H9 (cell line): ENCODE data around the gene HP1BP3. TPM values are rescaled to one million over a fixed set of nuclear protein-coding genes. Genes with fewer than 3 reads are reported as not detected.
A peak's percentile ranks its signal among the peaks of the same experiment; 100 is the strongest.

Source experiments
- DNase-seq: peaks from one replicate; pipeline ENCODE4 v3.0.0-alpha.2; 2017
- H2AFZ ChIP-seq: one replicate; pipeline ENCODE4 v1.6.1; 2013; ENCODE audit warnings: mild to moderate bottlenecking, low read length, control low read depth, moderate library complexity
- H2AK5ac ChIP-seq: 2 replicates; pipeline ENCODE4 v1.6.1; 2013; ENCODE audit warnings: low read length, control low read depth, mixed read lengths; ENCODE audit not compliant: insufficient read length
- H2BK120ac ChIP-seq: one replicate; pipeline ENCODE4 v1.6.1; 2013; ENCODE audit warnings: low read depth, mild to moderate bottlenecking, low read length, control low read depth, inconsistent platforms; ENCODE audit not compliant: poor library complexity, severe bottlenecking
- H2BK12ac ChIP-seq: 2 replicates; pipeline ENCODE4 v1.6.1; 2013; ENCODE audit warnings: low read length, control low read depth, mixed read lengths, low read depth; ENCODE audit not compliant: insufficient read length
- H2BK15ac ChIP-seq: 2 replicates; pipeline ENCODE4 v1.6.1; 2013; ENCODE audit warnings: low read depth, low read length, control low read depth
- H2BK20ac ChIP-seq: one replicate; pipeline ENCODE4 v1.6.1; 2013; ENCODE audit warnings: low read depth, mild to moderate bottlenecking, low read length, control low read depth, inconsistent platforms; ENCODE audit not compliant: poor library complexity, severe bottlenecking
- H2BK5ac ChIP-seq: 2 replicates; pipeline ENCODE4 v1.6.1; 2013; ENCODE audit warnings: low read length, control low read depth, mixed read lengths; ENCODE audit not compliant: insufficient read length
- H3K14ac ChIP-seq: 2 replicates; pipeline ENCODE4 v1.6.1; 2013; ENCODE audit warnings: low read length, control low read depth; ENCODE audit not compliant: insufficient read depth
- H3K18ac ChIP-seq: 2 replicates; pipeline ENCODE4 v1.6.1; 2013; ENCODE audit warnings: low read depth, mild to moderate bottlenecking, mixed read lengths, low read length, control low read depth; ENCODE audit not compliant: insufficient read length
- H3K23ac ChIP-seq: 2 replicates; pipeline ENCODE4 v1.6.1; 2013; ENCODE audit warnings: low read length, control low read depth, mixed read lengths, low read depth; ENCODE audit not compliant: insufficient read length
- H3K23me2 ChIP-seq: 2 replicates; pipeline ENCODE4 v1.6.1; 2013; ENCODE audit warnings: low read depth, mild to moderate bottlenecking, mixed read lengths, low read length, control low read depth; ENCODE audit not compliant: insufficient read length, poor library complexity, severe bottlenecking
- H3K27ac ChIP-seq: 2 replicates; pipeline ENCODE4 v1.5.1; 2013; ENCODE audit warnings: low read length, control low read depth, mixed read lengths, low read depth; ENCODE audit not compliant: insufficient read length
- H3K27me3 ChIP-seq: 2 replicates; pipeline ENCODE4 v1.6.1; 2013; ENCODE audit warnings: low read length, control low read depth, inconsistent platforms; ENCODE audit not compliant: insufficient read depth
- H3K4ac ChIP-seq: 2 replicates; pipeline ENCODE4 v1.6.1; 2013; ENCODE audit warnings: low read depth, mild to moderate bottlenecking, control low read depth, inconsistent platforms, low read length, moderate library complexity
- H3K4me1 ChIP-seq: 2 replicates; pipeline ENCODE4 v1.6.1; 2013; ENCODE audit warnings: low read length, control low read depth, inconsistent platforms; ENCODE audit not compliant: insufficient read depth
- H3K4me2 ChIP-seq: 2 replicates; pipeline ENCODE4 v1.6.1; 2013; ENCODE audit warnings: low read length, control low read depth, mixed read lengths; ENCODE audit not compliant: insufficient read length, insufficient read depth
- H3K56ac ChIP-seq: 2 replicates; pipeline ENCODE4 v1.6.1; 2013; ENCODE audit warnings: low read depth, mild to moderate bottlenecking, mixed read lengths, low read length, control low read depth; ENCODE audit not compliant: insufficient read length
- H3K79me1 ChIP-seq: 2 replicates; pipeline ENCODE4 v1.6.1; 2013; ENCODE audit warnings: low read depth, mild to moderate bottlenecking, moderate library complexity, low read length, control low read depth, inconsistent platforms; ENCODE audit not compliant: insufficient read depth, poor library complexity, severe bottlenecking
- H3K79me2 ChIP-seq: 2 replicates; pipeline ENCODE4 v1.6.1; 2013; ENCODE audit warnings: low read length, control low read depth, inconsistent platforms; ENCODE audit not compliant: insufficient read depth
- H3K9ac ChIP-seq: 2 replicates; pipeline ENCODE4 v1.6.1; 2013; ENCODE audit warnings: low read length, control low read depth, mixed read lengths; ENCODE audit not compliant: insufficient read length; ENCODE audit errors: extremely low read depth
- H3K9me3 ChIP-seq: one replicate; pipeline ENCODE4 v1.6.1; 2013; ENCODE audit warnings: low read depth, low read length, inconsistent platforms; ENCODE audit not compliant: control insufficient read depth
- H3T11ph ChIP-seq: one replicate; pipeline ENCODE4 v1.6.1; 2013; ENCODE audit warnings: mild to moderate bottlenecking, low read length, control low read depth, inconsistent platforms
- H4K20me1 ChIP-seq: one replicate; pipeline ENCODE4 v1.6.1; 2013; ENCODE audit not compliant: control insufficient read depth, insufficient read length, insufficient read depth
- H4K5ac ChIP-seq: 2 replicates; pipeline ENCODE4 v1.6.1; 2013; ENCODE audit warnings: low read depth, mild to moderate bottlenecking, mixed read lengths, low read length, control low read depth; ENCODE audit not compliant: insufficient read length
- H4K8ac ChIP-seq: replicated peaks from 2 replicates; pipeline ENCODE4 v1.6.1; 2013; ENCODE audit warnings: low read length, control low read depth, mixed read lengths, low read depth; ENCODE audit not compliant: insufficient read length
- H4K91ac ChIP-seq: 2 replicates; pipeline ENCODE4 v1.6.1; 2013; ENCODE audit warnings: low read depth, mild to moderate bottlenecking, moderate library complexity, mixed read lengths, low read length, control low read depth; ENCODE audit not compliant: insufficient read length
- H3K27ac Mint-ChIP-seq, 3 experiments: 2 replicates in 2 of 3; 3 replicates in 1 of 3; pipeline ENCODE4 v1.8.0; 2020 to 2021; ENCODE audit warnings: mixed read lengths in 3 of 3, mild to moderate bottlenecking in 1 of 3, moderate library complexity in 1 of 3
- H3K27me3 Mint-ChIP-seq: 2 replicates; pipeline ENCODE4 v1.8.0; 2021; ENCODE audit warnings: low read depth, mild to moderate bottlenecking, moderate library complexity, mixed read lengths
- H3K36me3 Mint-ChIP-seq, 3 experiments: 2 replicates in 2 of 3; 3 replicates in 1 of 3; pipeline ENCODE4 v1.8.0; 2020 to 2021; ENCODE audit warnings: low read depth in 3 of 3, mixed read lengths in 3 of 3; ENCODE audit not compliant: insufficient read depth in 1 of 3
- H3K4me1 Mint-ChIP-seq, 2 experiments: 2 replicates each; pipeline ENCODE4 v1.8.0; 2020; ENCODE audit warnings: mixed read lengths in 2 of 2
- H3K4me3 Mint-ChIP-seq, 2 experiments: 2 replicates in 1 of 2; 3 replicates in 1 of 2; pipeline ENCODE4 v1.8.0; 2020 to 2021; ENCODE audit warnings: mild to moderate bottlenecking in 2 of 2, mixed read lengths in 2 of 2, moderate library complexity in 1 of 2
- H3K9me3 Mint-ChIP-seq, 2 experiments: 2 replicates in 1 of 2; 3 replicates in 1 of 2; pipeline ENCODE4 v1.8.0; 2020; ENCODE audit warnings: mild to moderate bottlenecking in 2 of 2, mixed read lengths in 2 of 2, moderate library complexity in 1 of 2
- WGBS: extraction: QIAGEN DNeasy Blood & Tissue Kit; methylation state at CpG from one replicate; pipeline ENCODE4 v1.1.7; 2013; ENCODE audit warnings: missing lambda C conversion rate, low lambda C conversion rate, mixed read lengths; ENCODE audit not compliant: insufficient read length; ENCODE audit errors: extremely low coverage; 5-methylcytosine and 5-hydroxymethylcytosine counted together
- total RNA-seq: library from RNA; stranded (reverse); gene quantifications from 2 replicates; pipeline ENCODE4 v1.2.1, GENCODE V29; 2021
- TF ChIP-seq, protein P1 (sequence below): fragments of 200-600 bp; sonication (generic); conservative IDR thresholded peaks from 3 replicates; pipeline ENCODE4 v1.8.0; 2021; ENCODE audit warnings: antibody characterized with exemption, mild to moderate bottlenecking

Gene HP1BP3
- total RNA-seq, 1 experiment from 2014 or later = 127 TPM

DNA sequence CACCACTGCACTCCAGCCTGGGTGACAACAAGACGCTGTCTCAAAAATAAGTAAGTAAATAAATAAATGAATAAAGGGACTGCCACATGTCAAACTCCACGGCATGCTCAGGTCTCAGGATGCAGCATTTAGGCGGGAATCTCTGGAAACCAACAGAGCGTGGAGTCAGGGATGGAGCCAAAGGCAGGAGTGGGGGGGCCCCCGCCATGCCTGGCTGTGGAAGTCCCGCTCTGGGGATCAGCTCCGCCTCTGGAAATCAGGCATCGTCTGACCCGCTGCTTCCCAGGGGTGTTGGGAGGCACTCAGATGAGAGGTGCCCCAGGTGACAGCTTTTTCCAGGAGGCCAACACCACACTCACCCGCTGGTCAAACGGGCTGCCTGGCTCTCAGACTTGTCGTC is 89.5 kb downstream of the HP1BP3 start:
- H4K5ac ChIP-seq = no peak overlapping the region
- Mint-ChIP-seq H3K4me3 (peak overlapping the region; percentile 76 to 81; a peak in 3 of 5 replicates), H3K27me3 (peaks cover 14% of the 10 kb centered on the region), H3K36me3 (peaks cover 0 to 3% (median 0%) of the 10 kb centered on the region in 3 experiments; a peak in 1 of 7 replicates), H3K9me3 (no peaks in the 10 kb centered on the region), H3K4me1 (peaks cover 9 to 17% of the 10 kb centered on the region in 2 experiments; a peak in 3 of 4 replicates), H3K27ac (no peak overlapping the region)
- H2AK5ac ChIP-seq = no peak overlapping the region
- peaks cover 10% of the 10 kb centered on the region for H3K23me2 ChIP-seq
- no CpG with 5 or more reads among the region's 12 CpGs for WGBS
- H3K27ac ChIP-seq = no peak overlapping the region
- H3K18ac ChIP-seq = no peak overlapping the region
- H4K8ac ChIP-seq = no peak overlapping the region
- no peak overlapping the region for H2BK15ac ChIP-seq
- H3K79me1 ChIP-seq = no peaks in the 10 kb centered on the region
- H3K4me2 ChIP-seq = no peak overlapping the region
- H2BK20ac ChIP-seq = no peak overlapping the region
- H2BK12ac ChIP-seq = no peak overlapping the region
- H3T11ph ChIP-seq = no peak overlapping the region
- no peak overlapping the region for H4K91ac ChIP-seq
- H3K4ac ChIP-seq = no peak overlapping the region
- H3K9me3 ChIP-seq = no peaks in the 10 kb centered on the region
- no peak overlapping the region for H3K56ac ChIP-seq
- H3K27me3 ChIP-seq = no peaks in the 10 kb centered on the region
- TF ChIP-seq, protein P1, sequence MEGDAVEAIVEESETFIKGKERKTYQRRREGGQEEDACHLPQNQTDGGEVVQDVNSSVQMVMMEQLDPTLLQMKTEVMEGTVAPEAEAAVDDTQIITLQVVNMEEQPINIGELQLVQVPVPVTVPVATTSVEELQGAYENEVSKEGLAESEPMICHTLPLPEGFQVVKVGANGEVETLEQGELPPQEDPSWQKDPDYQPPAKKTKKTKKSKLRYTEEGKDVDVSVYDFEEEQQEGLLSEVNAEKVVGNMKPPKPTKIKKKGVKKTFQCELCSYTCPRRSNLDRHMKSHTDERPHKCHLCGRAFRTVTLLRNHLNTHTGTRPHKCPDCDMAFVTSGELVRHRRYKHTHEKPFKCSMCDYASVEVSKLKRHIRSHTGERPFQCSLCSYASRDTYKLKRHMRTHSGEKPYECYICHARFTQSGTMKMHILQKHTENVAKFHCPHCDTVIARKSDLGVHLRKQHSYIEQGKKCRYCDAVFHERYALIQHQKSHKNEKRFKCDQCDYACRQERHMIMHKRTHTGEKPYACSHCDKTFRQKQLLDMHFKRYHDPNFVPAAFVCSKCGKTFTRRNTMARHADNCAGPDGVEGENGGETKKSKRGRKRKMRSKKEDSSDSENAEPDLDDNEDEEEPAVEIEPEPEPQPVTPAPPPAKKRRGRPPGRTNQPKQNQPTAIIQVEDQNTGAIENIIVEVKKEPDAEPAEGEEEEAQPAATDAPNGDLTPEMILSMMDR = no peak
- H2BK5ac ChIP-seq = no peak overlapping the region
- no peak overlapping the region; the same call in 1 of the 2 replicates for H3K14ac ChIP-seq
- H2BK120ac ChIP-seq = no peak overlapping the region
- no peaks in the 10 kb centered on the region for H4K20me1 ChIP-seq
- H3K23ac ChIP-seq = no peak overlapping the region
- H3K9ac ChIP-seq = no peak overlapping the region
- no peaks in the 10 kb centered on the region for H3K79me2 ChIP-seq
- H2AFZ ChIP-seq = no peak overlapping the region
- DNase-seq = no peak
- no peaks in the 10 kb centered on the region for H3K4me1 ChIP-seq
